Left renal cortex interstitium (tissue), 4 donors: ENCODE measurements around the gene MUC6. TPM values are rescaled to one million over a fixed set of nuclear protein-coding genes. Genes with fewer than 3 reads are reported as not detected.
A peak's percentile ranks its signal among the peaks of the same experiment; 100 is the strongest.

Experiments used
- DNase-seq, 4 donors: peaks; one replicate each; pipeline ENCODE4 v3.0.0-alpha.2; 2013; ENCODE audit warnings: low read depth in 4 of 4, low spot score in 2 of 4, missing footprints in 1 of 4
- polyA plus RNA-seq, 4 donors: library from polyadenylated mRNA; unstranded; fragments of 120-200 nt; gene quantifications; one replicate each; pipeline ENCODE4 v1.2.1, GENCODE V29; 2013; ENCODE audit not compliant: insufficient read length in 4 of 4

The MUC6 gene
- polyA plus RNA-seq, 4 donors, result 5.7 to 56.0 (median 20.3) TPM

DNA sequence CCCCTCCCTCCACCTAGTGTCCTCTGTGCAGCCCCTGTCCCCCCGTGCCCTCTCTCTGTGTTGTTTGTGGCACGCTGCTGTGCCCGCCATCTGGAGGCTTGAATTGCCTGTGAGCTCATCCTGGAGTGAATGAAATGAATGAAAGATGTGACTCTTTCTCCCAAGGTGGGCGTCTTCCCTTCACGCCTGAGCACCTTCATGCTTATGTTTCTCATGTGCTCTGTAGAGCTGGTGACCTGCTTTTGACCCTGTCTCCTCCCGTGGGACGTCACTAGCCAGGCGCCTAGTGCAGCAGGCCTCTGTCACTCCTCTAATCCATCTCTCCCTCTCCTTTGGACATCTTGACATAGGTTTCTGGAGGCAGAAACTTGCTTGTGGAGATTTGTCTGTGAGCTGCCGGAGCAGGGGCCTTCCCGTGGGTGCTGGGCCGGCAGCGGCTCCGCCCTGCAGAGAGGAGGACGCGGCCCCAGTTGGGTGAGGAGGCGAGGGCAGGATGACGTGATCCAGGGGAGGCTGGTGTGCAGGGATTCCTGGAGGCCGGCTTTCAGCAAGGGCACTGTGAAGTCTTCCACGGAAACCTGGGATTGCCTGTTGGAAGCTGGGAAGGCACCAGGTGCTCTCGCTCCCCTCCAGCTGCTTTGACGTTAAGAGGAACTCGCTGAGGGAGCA lies 40.6 kb downstream of the MUC6 start:
- DNase-seq, result peak; percentile 60 to 82 (median 67)

DNA sequence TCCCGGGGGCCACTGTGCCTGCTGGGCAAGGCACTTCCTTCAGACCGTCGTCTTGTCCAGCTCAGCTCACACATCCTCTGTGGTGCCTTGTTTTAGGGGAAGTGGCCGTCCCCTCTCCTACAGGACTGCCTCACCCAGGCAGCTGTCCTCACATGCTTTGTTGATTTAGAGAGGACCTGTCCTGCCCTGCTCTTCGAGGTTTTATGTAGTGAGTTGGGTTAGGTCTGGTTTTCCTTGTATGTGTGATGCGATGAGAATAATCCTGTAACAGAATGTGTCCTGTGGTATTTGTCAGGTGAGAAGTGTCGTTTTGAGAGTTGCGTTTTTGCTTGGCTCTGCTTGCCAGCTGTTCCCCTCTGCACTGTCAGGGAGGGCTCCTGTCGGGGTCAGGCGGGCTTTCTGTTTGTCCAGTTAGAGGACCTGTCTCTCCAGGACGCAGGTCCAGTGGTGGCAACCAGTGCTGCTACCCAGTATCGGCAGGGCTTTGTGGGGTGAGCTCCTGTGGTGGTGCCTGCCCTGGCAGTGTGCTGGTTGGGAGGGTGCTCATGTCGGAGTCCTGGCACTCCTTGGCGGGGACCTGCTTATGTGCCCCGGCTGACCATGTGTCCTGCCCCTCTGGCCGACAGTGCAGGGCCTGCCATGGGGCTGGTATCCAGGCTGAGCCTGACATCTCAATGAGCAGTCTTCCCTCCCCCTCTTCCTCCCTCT lies 41.3 kb downstream of the MUC6 start:
- no peak for DNase-seq

DNA sequence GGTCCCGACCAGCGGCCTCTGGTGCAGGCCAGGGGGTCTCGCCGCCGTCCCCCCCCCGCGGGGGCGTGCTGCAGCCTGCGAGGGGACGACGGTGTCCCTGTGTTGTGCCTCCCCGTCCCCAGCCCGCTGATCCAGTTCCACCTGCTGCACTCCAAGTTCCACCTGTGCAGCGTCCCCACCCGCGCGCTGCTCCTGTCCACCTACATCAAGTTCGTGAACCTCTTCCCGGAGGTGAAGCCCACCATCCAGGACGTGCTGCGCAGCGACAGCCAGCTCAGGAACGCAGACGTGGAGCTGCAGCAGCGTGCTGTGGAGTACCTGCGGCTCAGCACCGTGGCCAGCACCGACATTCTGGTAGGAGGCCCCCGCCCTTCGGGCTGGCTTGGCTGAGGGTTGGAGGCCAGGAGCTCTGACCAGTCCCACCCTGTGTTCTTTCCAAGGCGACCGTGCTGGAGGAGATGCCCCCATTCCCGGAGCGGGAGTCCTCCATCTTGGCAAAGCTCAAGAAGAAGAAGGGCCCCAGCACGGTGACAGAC lies 42.8 kb downstream of the MUC6 start:
- no peak for DNase-seq

DNA sequence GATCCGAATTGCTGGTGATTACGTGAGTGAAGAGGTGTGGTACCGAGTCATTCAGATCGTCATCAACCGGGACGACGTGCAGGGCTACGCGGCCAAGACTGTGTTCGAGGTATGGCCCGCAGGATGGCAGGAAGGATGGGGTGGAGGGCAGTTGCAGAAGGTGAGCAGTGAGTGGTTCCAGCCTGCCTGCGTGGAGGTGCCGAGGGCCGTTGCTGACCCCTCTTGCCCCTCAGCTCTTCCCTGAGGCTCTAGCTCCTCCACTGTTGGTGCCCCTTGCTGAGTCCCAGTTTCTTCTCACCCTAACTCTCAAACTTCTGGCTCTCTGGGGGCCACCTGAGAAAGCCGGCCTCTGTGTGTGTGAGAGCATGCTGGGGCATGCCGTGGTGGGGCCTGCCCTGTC lies 43.9 kb downstream of the MUC6 start:
- DNase-seq, result no peak

DNA sequence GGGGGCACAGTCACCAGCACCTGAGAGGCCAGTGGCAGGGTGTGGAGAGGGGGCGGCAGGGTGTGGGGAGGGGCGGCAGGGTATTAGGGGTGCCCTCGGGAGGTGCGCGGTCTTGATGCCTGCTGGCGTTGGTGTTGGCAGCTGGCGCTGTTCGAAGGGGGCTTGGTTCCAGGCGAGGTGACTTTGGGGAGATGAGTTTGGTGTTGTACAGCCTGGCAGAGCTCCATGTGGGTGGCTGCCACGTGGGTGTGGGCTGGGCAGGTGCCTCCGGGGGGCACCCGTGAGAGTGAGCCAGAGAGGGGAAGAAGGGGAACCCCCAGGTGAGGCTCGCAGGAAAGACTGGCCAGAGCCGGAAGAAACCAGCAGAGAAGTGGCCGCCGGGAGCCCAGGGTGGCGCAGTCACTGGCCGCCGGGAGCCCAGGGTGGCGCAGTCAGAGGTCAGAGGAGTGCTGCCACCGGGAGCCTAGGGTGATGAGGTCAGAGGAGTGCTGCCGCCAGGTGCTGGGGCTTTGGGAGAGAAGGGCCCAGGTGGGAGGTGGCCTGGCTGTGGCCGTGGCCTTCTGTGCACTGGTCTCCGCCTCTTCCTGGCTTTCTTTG lies 44.7 kb downstream of the MUC6 start:
- DNase-seq, result no peak

DNA sequence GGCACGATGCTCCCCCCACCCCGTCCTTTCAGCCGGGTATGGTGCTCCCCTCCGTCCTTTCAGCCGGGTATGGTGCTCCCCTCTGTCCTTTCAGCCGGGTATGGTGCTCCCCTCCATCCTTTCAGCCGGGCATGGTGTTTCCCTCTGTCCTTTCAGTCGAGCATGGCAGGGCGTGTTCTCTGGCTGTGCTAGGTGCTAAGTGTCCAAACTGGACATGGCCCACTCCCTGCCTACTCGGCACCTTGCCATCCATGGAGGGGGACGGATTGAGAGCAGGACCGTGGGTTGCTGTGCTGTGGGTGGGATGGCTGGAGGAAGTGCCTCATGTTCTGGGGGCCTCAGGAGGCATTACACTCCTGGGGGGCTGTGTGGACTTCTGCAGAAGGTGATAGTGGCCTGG lies 45.5 kb downstream of the MUC6 start:
- no peak for DNase-seq

DNA sequence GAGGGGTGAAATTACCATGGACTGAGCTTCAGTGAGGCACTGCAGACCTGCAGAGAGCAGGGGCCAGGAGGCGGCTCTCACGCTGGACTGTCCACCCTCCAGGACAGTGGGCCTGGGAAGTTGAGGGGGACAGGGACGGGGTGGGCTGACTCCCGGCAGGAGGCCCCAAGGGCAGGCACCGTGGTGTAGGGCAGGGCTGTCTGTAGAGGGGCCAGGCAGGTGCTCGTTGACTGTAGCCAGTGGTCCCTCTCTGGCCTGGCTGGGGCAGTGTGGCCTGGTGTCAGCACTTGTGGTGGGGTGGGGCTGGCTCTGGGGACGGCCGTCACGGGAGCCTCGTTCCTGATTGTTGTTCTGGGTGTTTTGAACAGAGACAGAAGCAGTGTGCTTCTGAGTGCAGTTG lies 46.4 kb downstream of the MUC6 start:
- DNase-seq, result no peak

DNA sequence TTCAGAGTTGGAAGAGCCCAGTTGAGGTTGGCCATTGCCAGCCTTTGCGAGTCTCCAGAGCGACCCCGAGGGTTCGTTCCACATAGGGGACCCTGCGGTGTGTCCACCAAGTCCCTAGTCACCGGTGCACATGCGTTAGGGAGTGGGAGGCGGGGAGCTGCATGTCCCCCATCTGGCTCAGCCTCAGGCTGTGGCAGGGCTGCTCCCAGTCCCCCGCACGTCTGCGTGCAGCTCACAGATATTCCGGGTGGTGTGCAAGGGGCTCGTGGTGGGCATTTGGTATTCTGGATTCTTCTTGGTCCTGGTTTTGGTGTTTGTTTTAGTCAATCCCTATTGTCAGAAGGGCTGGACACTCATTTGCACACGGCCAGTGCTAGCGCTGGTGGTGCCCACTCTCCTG lies 48.8 kb downstream of the MUC6 start:
- no peak for DNase-seq

DNA sequence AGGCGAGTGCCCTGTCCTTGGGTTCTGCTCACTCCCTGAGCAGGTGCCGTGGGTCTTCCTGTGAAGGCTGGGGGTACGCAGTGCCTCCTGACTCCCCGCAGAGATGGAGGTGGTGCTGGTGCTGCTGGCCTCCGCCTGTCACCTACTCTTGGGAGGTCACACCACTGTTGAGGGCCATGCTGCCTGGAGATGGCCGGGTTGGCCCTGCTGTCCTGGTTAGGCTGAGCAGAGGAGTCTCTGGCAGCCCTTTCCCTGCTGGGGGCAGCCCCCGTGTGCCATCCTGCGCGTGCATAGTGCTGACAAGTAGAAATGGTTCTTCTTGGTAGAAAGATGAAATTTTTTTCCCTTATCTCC lies 49.6 kb downstream of the MUC6 start:
- DNase-seq, result no peak

DNA sequence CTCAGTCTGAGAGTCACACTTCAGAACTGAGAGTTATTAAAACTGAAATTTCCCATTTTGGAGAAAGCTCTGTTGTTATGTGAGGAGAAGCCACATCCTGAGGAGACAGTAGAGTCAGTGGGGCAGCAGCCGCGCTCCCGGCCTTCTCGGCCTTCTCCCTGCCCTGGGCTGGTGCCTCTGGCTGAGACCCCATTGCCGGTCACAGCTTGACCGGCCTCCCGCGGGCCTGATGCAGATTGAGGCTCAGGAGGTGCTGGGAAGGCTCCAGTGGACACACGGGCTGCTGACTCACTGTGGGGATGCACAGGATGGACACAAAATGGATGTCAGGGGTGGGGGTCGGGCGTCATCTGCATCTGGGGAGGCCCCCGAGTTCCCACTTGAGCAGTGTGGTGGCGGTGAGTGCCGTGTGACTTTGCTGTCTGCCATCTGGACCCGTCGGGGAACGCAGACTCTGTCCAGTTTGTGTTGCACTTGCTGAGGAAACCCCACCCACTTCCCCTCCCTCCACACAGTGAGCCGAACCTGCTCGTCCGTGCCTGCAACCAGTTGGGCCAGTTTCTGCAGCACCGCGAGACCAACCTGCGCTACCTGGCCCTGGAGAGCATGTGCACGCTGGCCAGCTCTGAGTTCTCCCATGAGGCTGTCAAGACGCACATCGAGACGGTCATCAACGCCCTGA lies 50.1 kb downstream of the MUC6 start:
- DNase-seq, result peak in 1 of 4 donors; percentile 56

DNA sequence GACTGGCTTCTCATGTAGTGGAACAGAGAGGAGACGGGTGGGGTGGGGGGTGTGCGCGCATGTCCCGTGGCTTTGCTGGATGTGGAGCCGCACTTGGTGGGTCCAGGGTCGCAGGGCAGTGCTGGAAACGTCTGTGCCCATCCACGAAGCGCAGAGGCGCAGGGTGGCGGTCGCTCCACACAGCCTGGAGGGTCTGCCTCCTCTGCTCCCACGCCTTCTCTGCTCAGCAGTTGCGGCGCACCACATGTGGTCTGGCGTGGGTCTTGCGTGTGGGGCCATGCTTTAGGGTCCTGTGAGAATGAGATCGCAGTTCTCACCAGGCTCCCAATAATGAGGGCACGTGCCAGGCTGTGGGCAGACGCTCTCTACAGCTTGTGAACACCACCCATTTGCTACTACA lies 50.7 kb downstream of the MUC6 start:
- DNase-seq, result no peak

DNA sequence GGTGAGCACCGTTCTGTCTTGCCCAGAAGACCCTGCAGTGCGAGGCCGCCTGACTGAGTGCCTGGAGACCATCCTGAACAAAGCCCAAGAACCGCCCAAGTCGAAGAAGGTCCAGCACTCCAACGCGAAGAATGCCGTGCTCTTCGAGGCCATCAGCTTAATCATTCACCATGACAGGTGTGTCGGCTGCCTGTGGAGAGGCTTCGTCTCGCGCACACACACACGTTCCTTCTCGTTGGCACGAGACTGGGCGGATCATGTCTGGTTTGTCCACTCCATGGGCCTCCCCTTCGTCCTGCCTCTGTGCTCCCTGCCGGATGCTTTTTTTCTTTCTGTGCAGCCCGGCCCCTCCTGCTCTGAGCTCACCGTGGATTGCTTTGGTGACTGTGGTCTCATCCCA lies 51.1 kb downstream of the MUC6 start:
- DNase-seq, result no peak

DNA sequence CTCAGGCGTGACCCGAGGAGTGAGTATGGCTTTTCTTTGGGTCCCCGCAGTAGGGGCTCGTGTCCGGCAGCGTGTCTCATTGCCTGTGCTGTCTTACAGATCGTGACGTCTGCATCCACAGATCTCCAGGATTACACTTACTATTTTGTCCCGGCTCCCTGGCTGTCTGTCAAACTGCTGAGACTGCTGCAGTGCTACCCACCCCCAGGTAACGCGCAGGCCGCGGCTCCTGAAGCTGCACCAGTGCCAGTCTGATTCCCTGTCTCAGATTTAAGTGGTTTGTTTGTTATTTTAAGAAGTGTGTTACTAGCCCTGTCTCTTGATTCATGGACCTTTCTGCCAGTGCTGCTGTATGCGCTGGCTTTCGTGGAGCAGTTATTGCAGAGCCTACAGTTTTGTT lies 52.0 kb downstream of the MUC6 start:
- DNase-seq, result no peak

DNA sequence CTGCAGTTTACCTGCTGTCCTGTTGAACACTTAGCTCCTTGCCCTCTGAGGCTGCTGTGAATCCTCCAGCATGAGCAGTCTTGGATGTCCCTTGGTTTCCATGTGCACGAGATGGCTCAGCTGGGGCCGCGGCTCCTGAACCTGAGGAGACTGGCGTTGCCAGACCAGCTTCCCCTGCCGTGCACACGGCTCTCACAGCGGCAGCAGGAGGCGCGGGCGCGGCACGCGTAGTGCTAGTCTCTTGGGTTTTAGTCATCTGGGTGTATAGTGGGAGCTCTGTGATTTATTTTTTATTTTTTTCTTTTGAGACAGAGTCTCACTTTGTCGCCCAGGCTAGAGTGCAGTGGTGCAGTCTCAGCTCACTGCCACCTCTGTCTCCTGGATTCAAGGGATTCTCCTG lies 54.8 kb downstream of the MUC6 start:
- no peak for DNase-seq

DNA sequence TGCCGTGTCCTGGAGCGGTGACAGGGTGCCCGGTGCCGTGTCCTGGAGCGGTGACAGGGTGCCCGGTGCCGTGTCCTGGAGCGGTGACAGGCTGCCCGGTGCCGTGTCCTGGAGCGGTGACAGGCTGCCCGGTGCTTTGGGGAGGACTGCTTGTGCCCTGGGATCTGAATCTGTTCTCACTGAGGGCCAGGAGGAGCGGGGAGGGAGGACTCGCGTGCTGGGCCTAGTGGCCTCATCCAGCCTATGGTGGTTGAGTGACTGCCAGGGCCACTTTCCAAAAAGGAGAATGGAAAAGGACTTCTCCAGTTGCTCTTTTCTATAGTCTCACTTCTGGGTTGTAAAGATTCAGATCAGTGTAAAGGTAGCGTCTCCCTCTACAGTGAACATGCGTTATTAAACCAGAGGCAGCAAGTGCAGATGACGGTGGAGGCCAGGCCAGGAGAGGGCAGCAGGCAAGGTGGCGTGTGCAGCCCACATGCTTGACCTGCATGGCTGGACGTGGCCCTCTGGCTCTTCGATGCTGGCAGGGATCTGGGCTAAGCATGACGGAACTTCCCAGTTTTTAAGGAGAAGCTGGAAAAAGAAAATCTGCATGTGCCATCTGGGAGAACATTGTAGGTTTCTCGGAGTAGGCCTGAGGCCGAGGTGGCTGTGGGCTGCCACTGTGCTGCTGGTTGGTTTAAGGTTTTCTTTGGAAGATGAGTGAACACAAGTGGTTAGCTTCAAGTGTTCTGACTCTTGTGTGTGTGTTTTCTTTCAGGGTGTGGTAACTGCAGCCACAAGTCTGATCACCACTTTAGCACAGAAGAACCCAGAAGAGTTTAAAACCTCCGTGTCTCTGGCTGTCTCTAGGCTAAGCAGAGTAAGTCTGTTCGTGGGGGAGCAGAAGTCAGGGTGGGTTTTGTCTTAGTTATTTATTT lies 55.8 kb downstream of the MUC6 start:
- no peak for DNase-seq

DNA sequence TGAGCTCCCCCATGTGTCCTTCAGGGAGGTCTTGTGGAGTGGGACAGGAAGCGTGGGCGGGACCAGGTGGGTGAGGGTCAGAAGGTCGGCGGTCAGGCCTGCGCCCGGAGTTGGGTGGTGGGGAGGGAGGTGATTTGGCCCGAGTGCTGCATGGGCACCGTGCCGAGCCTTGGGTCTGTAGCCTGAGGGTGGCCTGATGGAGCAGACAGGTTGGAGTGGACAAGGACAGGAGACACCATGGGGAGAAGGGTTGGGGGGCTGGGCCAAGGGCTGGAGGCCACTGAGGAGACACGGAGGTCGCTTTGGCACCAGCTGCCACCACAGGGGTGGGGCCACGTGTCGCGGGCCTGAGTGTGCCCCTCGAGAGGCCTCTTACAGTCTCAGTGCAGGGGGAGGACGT lies 57.7 kb downstream of the MUC6 start:
- no peak for DNase-seq

DNA sequence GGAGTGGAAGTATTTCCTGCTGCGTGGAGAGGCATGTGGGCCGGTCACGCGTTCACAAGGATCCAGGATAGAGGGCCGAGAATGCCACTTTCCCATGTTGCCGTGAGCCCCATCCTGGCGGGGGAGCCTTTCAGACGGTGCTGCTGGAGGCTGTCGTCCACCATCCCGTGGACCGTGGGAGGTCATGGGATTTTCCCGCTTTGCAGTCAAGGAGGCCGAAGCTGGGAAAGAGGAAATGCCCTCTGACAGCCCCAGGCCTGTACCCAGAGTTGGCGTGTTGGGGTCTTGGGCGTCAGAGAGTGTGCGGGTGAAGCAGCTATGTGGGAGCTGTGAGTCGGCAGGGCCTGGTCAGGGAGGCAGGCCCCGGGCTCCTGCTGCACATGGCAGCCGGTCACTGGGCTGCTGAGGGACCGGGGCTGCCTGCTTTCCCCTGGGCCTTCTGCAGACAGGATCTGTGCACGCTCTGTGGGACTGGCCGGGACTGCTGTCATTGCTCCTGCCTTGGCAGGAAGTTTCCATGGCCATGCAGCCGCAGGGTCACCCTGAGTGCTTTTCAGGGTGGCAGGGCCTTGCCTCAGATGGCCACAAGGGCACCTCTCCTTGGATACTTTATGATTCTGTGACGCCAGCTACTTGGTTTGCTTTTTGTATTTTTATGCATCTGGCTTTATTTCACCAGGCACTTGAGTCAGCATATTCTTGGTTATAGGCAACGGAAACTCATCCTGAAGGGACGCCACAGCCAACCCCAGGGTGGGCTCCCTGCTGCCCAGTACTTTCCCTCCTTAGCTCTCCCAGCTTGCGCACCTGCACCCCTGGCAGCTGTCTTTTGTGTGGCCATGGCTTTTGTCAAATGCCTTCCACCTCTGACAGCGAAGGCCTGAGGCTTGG lies 58.4 kb downstream of the MUC6 start:
- DNase-seq, result no peak

DNA sequence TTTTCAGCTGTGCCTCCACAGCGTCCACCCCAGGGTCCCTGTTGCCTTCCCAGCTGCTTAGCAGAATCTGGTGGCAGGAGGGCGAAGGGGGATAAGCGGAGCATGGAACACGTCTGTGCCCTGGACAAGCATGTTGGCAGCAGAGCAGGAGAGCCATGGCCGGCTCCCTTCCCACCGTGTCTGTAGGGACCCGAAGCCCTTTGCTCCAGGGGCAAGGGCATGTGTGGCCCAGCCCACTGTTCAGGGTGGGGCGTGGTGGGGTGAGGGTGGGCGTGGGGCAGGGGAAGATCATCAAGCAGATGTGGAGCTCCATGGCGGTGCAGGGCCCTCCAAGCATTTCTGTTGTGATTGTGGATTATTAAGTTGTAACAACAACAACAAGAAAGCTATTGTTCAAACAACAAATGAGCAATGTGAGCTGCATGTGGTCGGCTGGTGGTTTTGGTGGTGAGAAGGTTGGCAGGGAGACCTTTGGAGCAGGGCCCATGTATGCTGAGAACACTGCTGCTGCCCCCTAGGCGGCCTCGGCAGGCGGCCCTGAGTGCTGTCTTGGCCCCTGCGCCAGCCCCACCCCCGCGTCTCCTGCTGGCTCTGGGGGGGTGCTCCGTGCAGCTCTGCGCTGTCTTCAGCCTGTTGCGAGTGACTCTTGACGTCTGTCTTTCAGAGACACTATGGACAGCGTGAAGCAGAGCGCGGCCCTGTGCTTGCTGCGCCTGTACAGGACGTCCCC lies 59.9 kb downstream of the MUC6 start:
- no peak for DNase-seq

DNA sequence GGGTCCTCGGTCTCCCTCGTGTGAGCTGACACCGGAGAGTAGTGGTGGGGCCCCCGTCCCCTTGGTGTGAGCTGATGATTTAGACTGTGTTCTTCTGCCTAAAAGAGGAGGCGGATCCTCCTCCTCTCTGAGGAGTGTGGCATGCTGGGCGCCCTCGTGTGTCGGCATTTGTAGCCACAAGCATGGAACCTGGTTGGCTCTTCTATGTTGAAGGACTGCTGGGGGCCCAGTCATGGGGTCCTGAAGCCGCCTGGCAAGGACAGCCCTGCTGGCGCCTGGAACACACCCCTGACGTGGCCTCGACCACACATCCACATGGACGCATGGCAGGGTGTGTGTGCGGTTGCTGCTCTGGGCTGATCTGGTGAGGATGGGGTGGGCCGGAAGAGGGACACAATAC lies 60.7 kb downstream of the MUC6 start:
- DNase-seq, result no peak
